OCI-M2 (cell line): Measurements from ENCODE around the gene GAS7.

Experiments
- DNase-seq: peaks from one replicate; lab custom pipeline; 2025; ENCODE audit not compliant: unreplicated experiment; lab: John Stamatoyannopoulos, UW

The GAS7 gene

DNA sequence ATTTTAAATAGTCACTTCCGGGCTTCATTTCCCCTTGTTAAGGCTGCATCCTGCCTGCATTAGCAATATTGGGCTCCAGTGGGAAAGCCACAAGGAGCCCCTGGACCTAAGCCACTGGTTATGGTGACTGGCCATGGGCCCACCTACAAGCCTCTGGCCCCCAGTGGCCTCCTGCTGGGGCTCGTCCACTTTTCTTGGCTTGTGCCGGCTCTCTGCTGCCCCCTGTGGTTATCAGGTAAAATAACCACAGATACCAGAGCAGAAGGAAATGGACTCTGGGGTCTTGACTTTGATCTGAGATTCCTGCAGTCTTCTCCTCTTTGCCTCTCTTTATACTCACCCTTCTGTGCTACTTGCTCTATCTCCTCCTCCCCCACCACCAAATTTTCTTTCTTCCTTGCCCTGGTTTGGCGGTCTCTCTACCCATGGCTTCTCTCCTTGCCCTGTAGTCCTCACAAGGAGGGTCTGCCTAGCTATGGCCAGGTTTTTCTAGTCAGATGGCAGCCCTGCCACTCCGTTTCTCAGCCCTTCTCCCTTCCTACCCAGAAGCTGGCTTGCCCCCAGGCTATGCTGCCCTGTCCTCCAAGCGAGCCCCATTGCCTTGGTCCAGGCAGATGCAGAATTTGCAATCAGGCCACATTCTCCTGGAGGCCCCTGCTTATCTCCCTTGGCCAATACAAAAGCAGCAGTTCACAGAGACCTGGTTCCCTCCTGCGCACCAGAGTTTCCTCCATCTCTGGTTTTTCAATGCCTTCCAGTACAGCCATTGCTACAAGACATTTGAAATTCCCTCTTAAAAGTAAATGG, 210.4 kb downstream of the GAS7 start:
- DNase-seq: no peak

GRCh38 chr17:9986754-9987382, 211.5 kb downstream of the GAS7 start:
- no peak for DNase-seq

DNA sequence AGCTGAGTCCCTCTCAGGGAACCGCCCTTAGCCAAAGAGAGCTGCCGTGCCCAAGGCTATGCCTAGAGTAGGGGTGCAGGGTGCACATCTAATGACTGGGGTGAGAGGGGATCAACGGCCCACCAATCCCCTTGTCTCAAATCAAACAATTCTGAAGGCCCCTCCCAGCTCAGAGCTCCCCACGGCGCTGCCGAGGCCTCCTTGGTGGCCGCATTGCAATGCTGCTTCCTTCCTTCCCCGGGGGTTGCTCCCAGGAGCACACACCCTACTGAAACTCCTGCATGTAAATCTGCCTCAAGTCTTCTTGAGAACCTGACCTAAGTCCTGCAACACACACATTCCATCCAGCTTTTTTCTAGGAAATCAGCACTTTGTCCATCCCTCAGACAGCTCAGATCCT, 212.8 kb downstream of the GAS7 start:
- DNase-seq: no peak

GRCh38 chr17:9984768-9985167, 213.6 kb downstream of the GAS7 start:
- DNase-seq: no peak

GRCh38 chr17:9982159-9982558, 216.2 kb downstream of the GAS7 start:
- DNase-seq: no peak

GRCh38 chr17:9981344-9981915, 217.0 kb downstream of the GAS7 start:
- DNase-seq: no peak

DNA sequence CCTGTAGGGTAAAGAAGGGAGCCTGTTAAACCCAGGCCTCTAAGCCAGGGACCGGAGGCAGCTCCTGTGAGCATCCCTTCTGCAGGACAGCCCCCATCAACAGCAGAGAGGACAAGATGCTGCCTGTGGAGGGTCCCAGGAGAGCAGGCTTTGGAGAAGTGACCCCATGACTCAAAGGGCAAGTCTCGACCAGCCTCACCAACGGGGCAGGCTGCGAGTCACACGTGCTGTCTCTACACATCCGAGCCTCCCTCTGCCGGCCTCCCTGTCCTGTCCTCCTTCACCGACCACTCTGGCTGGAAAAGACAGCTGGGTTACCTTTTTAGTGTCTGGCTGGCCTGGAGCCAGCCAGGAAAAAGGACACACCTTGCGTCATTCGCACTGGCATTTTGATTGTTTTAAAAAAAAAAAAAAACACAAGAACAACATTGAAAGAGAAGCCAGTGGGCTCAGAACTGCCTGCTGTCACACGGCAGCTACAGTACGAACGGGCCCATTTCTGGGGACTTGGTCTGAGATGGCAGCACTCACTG, 218.9 kb downstream of the GAS7 start:
- no peak for DNase-seq

DNA sequence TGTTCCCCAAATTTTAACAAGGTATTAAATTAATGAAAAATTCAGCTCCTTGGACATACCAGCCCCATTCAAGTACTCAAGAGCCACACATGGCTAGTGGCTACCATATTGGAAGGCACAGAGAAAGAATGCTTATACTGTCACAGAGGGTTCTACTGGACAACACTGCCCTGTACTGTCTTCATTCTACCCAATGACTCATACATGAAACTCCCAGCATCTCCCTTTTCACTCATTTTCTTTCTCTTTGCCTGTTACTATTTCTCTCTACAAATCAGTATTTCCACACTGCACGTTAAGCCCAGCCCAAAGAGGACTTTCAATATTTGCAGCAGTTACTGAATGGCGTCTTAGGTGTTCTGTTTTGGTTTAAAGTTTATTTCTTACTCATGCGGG, 221.2 kb downstream of the GAS7 start:
- DNase-seq: no peak

GRCh38 chr17:9976283-9977179, 221.9 kb downstream of the GAS7 start:
- DNase-seq: no peak

DNA sequence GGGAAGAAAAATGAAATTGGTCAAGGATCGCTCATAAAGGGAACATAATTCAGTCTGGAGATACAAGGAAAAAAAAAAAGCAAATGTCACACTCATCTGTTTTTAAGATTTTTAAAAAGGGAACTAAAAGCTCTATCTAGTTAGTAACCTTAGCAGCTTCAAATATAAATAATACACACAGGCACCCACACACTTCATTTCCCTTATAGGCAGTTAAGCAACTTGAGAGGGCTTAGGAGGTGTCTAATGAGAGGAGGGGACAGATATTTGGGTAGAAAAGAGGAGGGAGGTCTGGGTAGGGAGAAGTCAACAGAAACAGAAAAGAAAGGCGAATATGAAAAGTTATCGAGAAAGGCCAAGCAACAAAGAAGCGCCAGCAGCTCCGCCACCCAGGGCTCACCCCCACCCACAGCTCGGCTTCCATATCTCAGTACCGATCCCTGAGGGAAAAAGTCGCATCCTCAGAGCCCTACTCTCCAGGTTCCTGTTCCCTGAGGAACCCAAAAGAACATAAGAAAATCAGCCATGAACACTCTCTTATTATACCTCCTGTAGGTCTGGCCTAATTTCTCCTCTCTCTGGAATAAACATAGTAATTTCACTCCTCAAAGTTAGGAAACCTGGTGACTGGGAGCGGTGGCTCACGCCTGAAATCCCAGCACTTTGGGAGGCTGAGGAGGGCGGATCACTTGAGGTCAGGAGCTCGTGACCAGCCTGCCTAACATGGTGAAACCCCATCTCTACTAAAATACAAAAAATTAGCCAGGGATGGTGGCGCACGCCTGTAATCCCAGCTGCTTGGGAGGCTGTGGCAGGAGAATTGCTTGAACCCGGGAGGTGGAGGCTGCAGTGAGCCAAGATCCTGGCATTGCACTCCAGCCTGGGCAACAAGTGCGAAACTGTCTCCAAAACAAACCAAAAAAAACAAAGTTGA, 223.7 kb downstream of the GAS7 start:
- no peak for DNase-seq

GRCh38 chr17:9973669-9974447, 224.5 kb downstream of the GAS7 start:
- DNase-seq: no peak

- no peak for DNase-seq
Observed at GRCh38 chr17:9971991-9972390, 226.4 kb downstream of the GAS7 start.

DNA sequence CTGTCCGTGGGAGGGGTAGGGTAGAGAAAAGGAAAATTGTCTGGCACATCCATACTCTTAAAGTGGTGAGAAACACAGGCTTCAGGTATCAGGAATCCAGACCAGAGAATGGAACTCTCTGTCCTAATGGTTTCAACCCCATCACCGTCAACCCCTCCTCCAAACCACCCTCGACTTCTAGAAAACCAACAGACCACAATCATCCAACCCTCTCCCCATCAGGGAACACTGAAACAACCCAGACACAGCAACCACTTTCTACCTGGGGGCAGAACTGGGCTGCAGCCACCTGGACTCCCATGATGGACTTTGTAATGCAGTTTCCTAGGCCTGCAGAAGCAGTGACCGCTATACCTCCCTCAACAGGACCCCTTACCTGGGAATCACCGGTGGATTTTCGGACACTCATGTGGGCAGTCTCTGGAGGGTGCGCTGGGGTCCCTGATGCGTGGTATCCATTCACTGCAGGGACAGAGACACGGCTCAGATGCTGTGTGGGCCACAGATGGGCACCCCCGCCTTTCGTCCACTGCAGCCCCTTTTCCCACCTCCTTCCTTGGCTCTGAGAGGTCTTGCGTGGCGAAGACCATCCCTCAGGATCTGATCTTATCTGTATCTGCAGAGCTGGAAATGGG, 229.0 kb downstream of the GAS7 start:
- no peak for DNase-seq

DNA sequence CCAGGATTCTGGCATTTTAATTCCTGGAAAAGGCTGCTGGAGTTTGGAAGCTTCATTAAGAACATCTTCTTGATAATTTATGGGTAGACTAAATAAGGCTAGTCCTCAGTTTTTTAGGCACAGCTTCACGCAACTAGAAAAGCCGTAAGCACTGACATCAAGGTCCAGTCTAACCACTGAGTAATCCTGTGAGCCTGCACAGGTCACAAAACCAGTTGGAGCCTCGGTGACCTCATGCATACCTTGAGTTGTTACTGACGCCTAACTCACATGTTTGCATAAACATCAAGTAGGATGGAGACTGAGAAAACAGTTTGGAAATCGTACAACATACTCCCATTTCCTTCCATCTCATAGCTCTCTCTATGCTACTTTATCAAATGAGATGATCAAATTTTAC, 229.5 kb downstream of the GAS7 start:
- DNase-seq: no peak

DNA sequence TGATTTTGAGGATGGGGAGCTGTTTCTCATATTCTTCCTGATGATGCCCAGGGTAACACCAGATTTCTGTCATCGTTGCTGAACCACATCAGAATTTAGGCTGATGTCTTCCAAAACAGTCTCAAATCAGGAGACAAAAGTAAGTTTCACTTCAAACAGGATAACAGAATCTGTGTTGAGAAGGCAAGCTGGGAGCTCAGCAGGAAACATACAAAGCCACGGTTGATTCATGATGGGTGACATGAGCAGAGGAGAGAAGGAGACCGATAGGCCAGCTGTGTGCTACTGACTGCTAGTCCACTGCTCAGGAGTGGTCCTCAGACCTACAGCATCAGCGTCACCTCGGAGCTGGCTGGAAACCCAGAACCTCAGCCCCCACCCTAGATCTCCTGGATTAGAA, 230.4 kb downstream of the GAS7 start:
- DNase-seq: no peak

DNA sequence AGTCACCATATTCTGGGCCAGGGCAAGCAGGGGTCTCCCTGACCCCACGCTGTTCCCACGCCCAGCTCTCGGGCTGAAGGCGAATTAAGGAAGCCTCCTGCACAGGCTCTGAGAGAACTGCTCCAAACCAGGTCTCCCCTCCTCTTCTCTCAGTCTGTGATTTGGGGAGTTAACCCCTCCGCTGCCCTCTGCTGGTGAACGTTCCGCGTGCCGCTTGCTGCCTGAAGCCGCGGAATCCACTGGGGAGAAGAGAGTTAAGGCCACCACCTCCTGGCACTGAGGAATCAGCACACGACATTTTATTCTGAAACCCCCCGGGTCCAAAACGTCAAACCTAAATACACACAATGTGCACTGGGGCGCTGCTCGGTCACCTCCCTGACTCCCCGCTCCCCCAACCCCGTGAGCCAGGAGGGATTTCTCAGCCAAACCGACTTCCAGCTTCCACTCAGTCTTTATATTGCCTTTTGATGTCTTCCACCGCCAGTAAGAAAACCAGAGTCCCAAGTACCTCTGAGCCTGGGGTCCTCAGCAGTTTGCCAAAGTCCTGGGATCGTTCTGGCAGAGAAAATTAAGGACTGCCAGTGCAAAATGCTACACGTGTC, 238.9 kb downstream of the GAS7 start:
- no peak for DNase-seq

DNA sequence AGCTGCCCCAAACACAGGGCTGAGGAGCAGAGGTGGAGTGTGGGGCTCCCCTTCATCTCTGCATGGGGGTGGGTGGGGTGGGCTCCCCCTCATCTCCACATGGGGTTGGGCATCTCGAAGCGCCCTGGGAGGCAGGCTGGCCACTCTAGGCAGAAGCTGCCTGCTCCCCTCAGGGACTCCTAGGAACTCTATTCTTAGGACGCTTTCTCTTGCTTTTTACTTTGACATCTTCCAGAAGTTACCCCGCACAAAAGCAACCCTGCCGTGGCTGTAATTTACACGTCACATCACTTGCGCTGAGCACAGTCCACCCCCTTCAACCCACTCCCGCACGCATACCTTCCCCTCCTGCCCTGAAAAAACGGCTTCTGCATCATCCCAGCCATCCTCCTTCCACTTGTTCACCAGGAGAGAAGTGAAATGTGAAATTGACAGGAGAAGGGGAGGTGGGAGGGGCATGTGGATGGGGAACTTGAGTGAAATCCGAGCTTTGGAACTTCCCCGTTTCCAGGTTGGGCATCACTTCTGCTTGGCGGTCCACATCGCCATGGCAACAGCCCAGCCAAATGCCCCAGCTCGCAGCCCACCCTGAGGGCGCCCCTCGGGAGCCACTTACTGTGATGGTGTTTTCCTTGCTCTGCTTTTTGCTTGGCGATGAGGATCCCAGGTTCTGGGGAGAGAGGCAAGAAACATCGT, 239.7 kb downstream of the GAS7 start:
- DNase-seq: no peak

- no peak for DNase-seq
Observed at GRCh38 chr17:9957244-9957643, 241.2 kb downstream of the GAS7 start.
